ENCODE results near the gene CAMKK1.

The CAMKK1 gene

GRCh38 chr17:3812284-3812683 is 80.6 kb downstream of the CAMKK1 start:
- Histone ChIP-seq H4K8ac (ENCODE audit: low read depth, low read length) (no peak overlapping the region), H2BK120ac (ENCODE audit: low read depth, low read length) (no peak overlapping the region), H3K23ac (ENCODE audit: low read length) (no peak overlapping the region), H3K18ac (ENCODE audit: low read length) (no peak overlapping the region), H3K27ac (ENCODE audit: low read depth, low read length) (peak overlapping the region; percentile 0), H3K4me3 (ENCODE audit: low read length) (no peak overlapping the region), H2BK5ac (ENCODE audit: low read length) (no peak overlapping the region), H3K56ac (ENCODE audit: low read length) (no peak overlapping the region), H4K5ac (ENCODE audit: low read length) (no peak overlapping the region), H3K9ac (ENCODE audit: low read length) (no peak overlapping the region), H3K27me3 (ENCODE audit: insufficient read depth, low read length, poor library complexity) (no peaks in the 10 kb centered on the region), H3K36me3 (ENCODE audit: control insufficient read depth, insufficient read depth, low read length) (peaks cover 16% of the 10 kb centered on the region), H2AK5ac (ENCODE audit: low read length) (no peak overlapping the region), H3K79me2 (ENCODE audit: control insufficient read depth, insufficient read depth, low read length) (no peaks in the 10 kb centered on the region), H2BK15ac (replicated peaks; ENCODE audit: low read depth) (no peak overlapping the region), H3K4me2 (ENCODE audit: low read length) (no peak overlapping the region), H3K4me1 (ENCODE audit: control insufficient read depth, low read depth, low read length) (no peaks in the 10 kb centered on the region), H3K79me1 (ENCODE audit: low read length) (no peaks in the 10 kb centered on the region), H3K4ac (ENCODE audit: low read depth, low read length) (no peak overlapping the region)
- WGBS (ENCODE audit: extremely low coverage, insufficient coverage, low lambda C conversion rate): no CpG with 5 or more reads among the region's 10 CpGs
- DNase-seq: no peak

Data from mesendoderm (in vitro differentiated cells).